K562 (cell line): Measurements from ENCODE around the gene MOSPD3. TPM values are rescaled to one million over a fixed set of nuclear protein-coding genes. Genes with fewer than 3 reads are reported as not detected.

ENCODE experiments used
- ATAC-seq: fragments of 200-7000 bp; cut with Tn5 transposase; 3 replicates; pipeline ENCODE4 v1.9.1; 2020; ENCODE audit warnings: moderate library complexity
- BruUV-seq: library from RNA; stranded (reverse); fragments of 400-500 nt; replicated peaks from 2 replicates; lab custom pipeline; 2021; lab: Mats Ljungman, UMichigan
- CTCF ChIA-PET: fragments of 300-600 bp; formaldehyde crosslinking; extraction: SDS; loops from one replicate; lab custom pipeline; 2021; ENCODE audit warnings: low intra/inter-chr PET ratio; lab: Yijun Ruan, JAX
- POLR2A ChIA-PET: fragments of 300-600, 350-650 bp; sonication (Branson Sonifier 250); formaldehyde crosslinking; extraction: SDS; loops from one replicate; lab custom pipeline; 2021; ENCODE audit warnings: antibody characterized with exemption, inconsistent platforms; lab: Yijun Ruan, JAX
- DNase-seq, 4 experiments: peaks; one replicate each; pipeline versions ENCODE4 v3.0.0 to v3.0.0-alpha.2; 2011 to 2018; ENCODE audit warnings: low spot score in 3 of 4, mixed read lengths in 3 of 4; ENCODE audit errors: extremely low read depth in 1 of 4
- FAIRE-seq: peaks from 2 replicates; lab custom pipeline; 2011; peaks lifted over from hg19 to GRCh38; lab: Jason Lieb, UNC
- H2AFZ ChIP-seq: 2 replicates; pipeline ENCODE4 v1.6.0; 2011; ENCODE audit warnings: low read depth, low read length, control low read depth, inconsistent platforms
- H3K27ac ChIP-seq: fragments of 200-600 bp; 3 replicates; pipeline ENCODE4 v1.8.0; 2011; ENCODE audit warnings: low read depth, mild to moderate bottlenecking, control low read depth, inconsistent platforms, low read length, moderate library complexity, mixed read lengths; ENCODE audit errors: extremely low read depth
- H3K27me3 ChIP-seq, 2 experiments: fragments of 300-600 bp in 1 of 2; 2 replicates in 1 of 2; 3 replicates in 1 of 2; pipeline versions ENCODE4 v1.6.0 to v1.8.0; 2011; ENCODE audit warnings: inconsistent platforms in 2 of 2, low read length in 2 of 2, mild to moderate bottlenecking in 1 of 2, mixed read lengths in 1 of 2, moderate library complexity in 1 of 2; ENCODE audit not compliant: control insufficient read depth in 2 of 2, insufficient read depth in 2 of 2
- H3K36me3 ChIP-seq: fragments of 300-600 bp; 3 replicates; pipeline ENCODE4 v1.8.0; 2011; ENCODE audit warnings: mild to moderate bottlenecking, low read length, inconsistent platforms; ENCODE audit not compliant: control insufficient read depth, insufficient read depth
- H3K4me1 ChIP-seq, 2 experiments: fragments of 200-600 bp in 1 of 2; replicated peaks in 1 of 2; 2 replicates in 1 of 2; 3 replicates in 1 of 2; pipeline versions ENCODE4 v1.5.1 to v1.8.0; 2011; ENCODE audit warnings: inconsistent platforms in 2 of 2, low read length in 2 of 2, mild to moderate bottlenecking in 1 of 2, mixed read lengths in 1 of 2, moderate library complexity in 1 of 2; ENCODE audit not compliant: control insufficient read depth in 2 of 2, insufficient read depth in 2 of 2
- H3K4me2 ChIP-seq: 2 replicates; pipeline ENCODE4 v1.6.1; 2011; ENCODE audit warnings: low read length, control low read depth, inconsistent platforms, mixed read lengths; ENCODE audit not compliant: insufficient read depth
- H3K4me3 ChIP-seq: fragments of 200-600 bp; sonication (generic), shearing (Covaris generic); 2 replicates; pipeline ENCODE4 v1.5.1; 2016; ENCODE audit warnings: control low read depth, inconsistent platforms
- H3K79me2 ChIP-seq: fragments of 200-600 bp; 3 replicates; pipeline ENCODE4 v1.8.0; 2011; ENCODE audit warnings: low read length, inconsistent platforms; ENCODE audit not compliant: control insufficient read depth, insufficient read depth
- H3K9ac ChIP-seq, 2 experiments: 2 replicates each; pipeline versions ENCODE4 v1.6.0 to v1.6.1; 2011; ENCODE audit warnings: low read depth in 2 of 2, low read length in 2 of 2, control low read depth in 1 of 2, inconsistent platforms in 1 of 2, mild to moderate bottlenecking in 1 of 2, mixed read lengths in 1 of 2; ENCODE audit not compliant: insufficient read depth in 1 of 2
- H3K9me1 ChIP-seq: one replicate; pipeline ENCODE4 v1.6.0; 2011; ENCODE audit warnings: inconsistent platforms, mild to moderate bottlenecking, low read length, moderate library complexity; ENCODE audit not compliant: control insufficient read depth, insufficient read depth
- H3K9me3 ChIP-seq: replicated peaks from 2 replicates; pipeline ENCODE4 v1.5.1; 2011; ENCODE audit warnings: low read depth, low read length, inconsistent platforms; ENCODE audit not compliant: control insufficient read depth, insufficient read depth
- H4K20me1 ChIP-seq: replicated peaks from 2 replicates; pipeline ENCODE4 v1.6.1; 2011; ENCODE audit warnings: low read length, inconsistent platforms, mixed read lengths; ENCODE audit not compliant: control insufficient read depth, insufficient read depth
- FOXK2 ChIP-seq, 2 experiments: fragments of 450-650 bp; IDR thresholded peaks in 1 of 2; conservative IDR thresholded peaks in 1 of 2; 2 replicates each; pipeline ENCODE4 v1.6.1; 2016; ENCODE audit warnings: low read depth in 2 of 2, mild to moderate bottlenecking in 1 of 2
- GABPA ChIP-seq: fragments of 200-800 bp; sonication (Bioruptor generic); conservative IDR thresholded peaks from 2 replicates; pipeline ENCODE4 v1.6.1; 2016; ENCODE audit warnings: low read depth, missing genetic modification characterization, missing compliant biosample characterization
- GTF2E2 ChIP-seq: fragments of 200-800 bp; sonication (Bioruptor generic); IDR thresholded peaks from 2 replicates; pipeline ENCODE4 v1.6.1; 2016; ENCODE audit warnings: missing genetic modification characterization, missing compliant biosample characterization
- KLF13 ChIP-seq: fragments of 450-650 bp; IDR thresholded peaks from 2 replicates; pipeline ENCODE4 v1.6.1; 2016; ENCODE audit warnings: missing genetic modification characterization, low read depth, mild to moderate bottlenecking, missing compliant biosample characterization, moderate library complexity, borderline replicate concordance
- POLR3A ChIP-seq: IDR thresholded peaks from 2 replicates; pipeline ENCODE4 v1.6.1; 2011; ENCODE audit warnings: borderline replicate concordance, mild to moderate bottlenecking, moderate library complexity; ENCODE audit not compliant: insufficient read length, insufficient read depth; ENCODE audit errors: extremely low read depth
- RFX1 ChIP-seq: fragments of 450-650 bp; IDR thresholded peaks from 2 replicates; pipeline ENCODE4 v1.6.1; 2016; ENCODE audit warnings: mild to moderate bottlenecking, moderate library complexity
- SNAPC5 ChIP-seq: fragments of 250-450 bp; sonication (Bioruptor Pico); IDR thresholded peaks from 2 replicates; pipeline ENCODE4 v1.8.0; 2021; ENCODE audit warnings: moderate library complexity, mild to moderate bottlenecking, inconsistent platforms
- ZNF140 ChIP-seq: fragments of 250-450 bp; sonication (Bioruptor Pico); IDR thresholded peaks from 2 replicates; pipeline ENCODE4 v1.8.0; 2021; ENCODE audit warnings: moderate library complexity, mild to moderate bottlenecking, inconsistent platforms
- ZNF592 ChIP-seq: fragments of 450-650 bp; IDR thresholded peaks from 2 replicates; pipeline ENCODE4 v1.6.1; 2017; ENCODE audit warnings: antibody characterized with exemption, mild to moderate bottlenecking
- WGBS: fragments of 100-300 bp; shearing (Covaris generic); methylation state at CpG from one replicate; pipeline ENCODE4 v1.1.6; 2016; ENCODE audit warnings: low coverage, mixed read lengths; ENCODE audit not compliant: insufficient coverage; ENCODE audit errors: missing lambda C conversion rate; 5-methylcytosine and 5-hydroxymethylcytosine counted together
- in situ Hi-C: fragments of 300-500 bp; cut with MboI; formaldehyde crosslinking; loops from 4 replicates; pipeline ENCODE4 v1.15.0; 2018; ENCODE audit warnings: inconsistent platforms, mixed read lengths
- intact Hi-C: fragments of 100-400 bp; cut with micrococcal nuclease; formaldehyde crosslinking; loops from 2 replicates; pipeline ENCODE4 v1.14.2; 2022
- polyA plus RNA-seq, 8 experiments: library from polyadenylated mRNA; depleted of rRNA in 4 of 8; stranded (reverse) in 5 of 8; unstranded in 3 of 8; fragments of >200 nt; fragmentation: Nextera tagmentation in 2 of 8; fragmentation: Illumina TruSeq in 1 of 8; extraction: Ambion mirVana in 2 of 8; extraction: Trizol in 1 of 8; gene quantifications; 2 replicates each; pipeline versions ENCODE4 v1.2.1 to v1.2.3, GENCODE V29; 2011 to 2014; ENCODE audit warnings: inconsistent platforms in 1 of 8, missing spikeins in 1 of 8
- total RNA-seq, 7 experiments: library from RNA; depleted of rRNA in 6 of 7; stranded (reverse); fragments of >200 nt in 6 of 7; fragmentation: Illumina TruSeq in 2 of 7; extraction: Trizol in 2 of 7; gene quantifications; 2 replicates each; pipeline versions ENCODE4 v1.2.1 to v1.2.3, GENCODE V29; 2011 to 2021; ENCODE audit warnings: low replicate concordance in 1 of 7

Gene MOSPD3
- total and polyA plus RNA-seq, 9 of the 15 experiments (the other 6 are each of a cell fraction or from before 2014, with no cell fraction given): 1.4 to 32.1 (median 7.3) TPM

- peak; percentile 44 for FAIRE-seq
- BruUV-seq: no TSS peak
- no peaks in the 10 kb centered on the region for H3K79me2 ChIP-seq
Observed at GRCh38 chr7:100567751-100568175, 44.6 kb upstream of the MOSPD3 start.

GRCh38 chr7:100568176-100568895 lies 44.0 kb upstream of the MOSPD3 start:
- Histone ChIP-seq H3K4me1 (peaks cover 6 to 76% of the 10 kb centered on the region in 2 experiments; a peak in 4 of 5 replicates), H4K20me1 (no peaks in the 10 kb centered on the region), H3K9ac (peak overlapping the region in 1 of 2 experiments; percentile 77; a peak in 2 of 4 replicates), H2AFZ (no peak overlapping the region), H3K27ac (no peak overlapping the region), H3K27me3 (no peaks in the 10 kb centered on the region), H3K4me2 (no peak overlapping the region), H3K9me3 (no peaks in the 10 kb centered on the region), H3K9me1 (peaks cover 8% of the 10 kb centered on the region), H3K79me2 (no peaks in the 10 kb centered on the region), H3K4me3 (no peak overlapping the region), H3K36me3 (peaks cover 6% of the 10 kb centered on the region; the same call in 1 of the 3 replicates)
- peak; percentile 77 for FAIRE-seq
- intact Hi-C loops (no loop called here), in situ Hi-C loops (loop anchor here (25.0 kb wide), 1 partner anchor 106 kb away; the partner anchor contains the start of gene SPACDR)
- CTCF ChIA-PET: no interaction called here
- POLR2A ChIA-PET: interaction anchor here (0.6 to 1.0 kb wide), 6 partner anchors 13 to 1406 kb away, joined by 3 to 5 read pairs (median 3); partner anchors contain the start of genes LRCH4 and ZCWPW1
- DNase-seq: peak in 1 of 4 experiments; percentile 61
- WGBS: 44% methylated on average over 11 of the region's 11 CpGs
- no TSS peak for BruUV-seq
- peak; percentile 20 for ATAC-seq
- TF ChIP-seq ZNF592 (peak; percentile 40; the same call in 1 of the 2 replicates), SNAPC5 (CRISPR knock-in tag) (no peak), POLR3A (no peak), GTF2E2 (no peak), FOXK2 (conservative IDR thresholded peaks at IDR 0.05 in 1 of 2, IDR thresholded peaks at IDR 0.05 in 1 of 2; ENCODE audit: low read depth in 2 of 2) (no peak), ZNF140 (CRISPR knock-in tag) (no peak), KLF13 (tag) (no peak)

More at GRCh38 chr7:100567751-100568175, 44.6 kb upstream of the MOSPD3 start:
- intact Hi-C loops (no loop called here), in situ Hi-C loops (loop anchor here (25.0 kb wide), 1 partner anchor 105 kb away; the partner anchor contains the start of gene SPACDR)
- no peak for ATAC-seq
- Histone ChIP-seq H3K4me1 (peaks cover 6 to 70% of the 10 kb centered on the region in 2 experiments; a peak in 4 of 5 replicates), H3K36me3 (peaks cover 7% of the 10 kb centered on the region; the same call in 1 of the 3 replicates), H3K4me3 (no peak overlapping the region), H3K9me3 (no peaks in the 10 kb centered on the region), H3K4me2 (no peak overlapping the region), H3K27me3 (no peaks in the 10 kb centered on the region), H3K9me1 (peaks cover 8% of the 10 kb centered on the region), H2AFZ (no peak overlapping the region), H3K9ac (peak overlapping the region in 1 of 2 experiments; percentile 60; a peak in 1 of 4 replicates), H3K27ac (no peak overlapping the region), H4K20me1 (no peaks in the 10 kb centered on the region)
- WGBS: 75% methylated on average over 3 of the region's 3 CpGs
- TF ChIP-seq GABPA (tag): no peak
- peak; percentile 75 for TF ChIP-seq RFX1
- CTCF ChIA-PET: no interaction called here
- POLR2A ChIA-PET: interaction anchor here (0.6 to 0.7 kb wide), 2 partner anchors 85 to 1405 kb away, joined by 3 read pairs; no protein-coding TSS in a partner anchor
- no peak for DNase-seq
